Ascending aorta (tissue), 2 donors: Measurements from ENCODE around the gene ADAMTS10. TPM values are rescaled to one million over a fixed set of nuclear protein-coding genes. Genes with fewer than 3 reads are reported as not detected.
A peak's percentile ranks its signal among the peaks of the same experiment; 100 is the strongest.

Experiments
- DNase-seq, 2 donors: peaks; one replicate each; pipeline ENCODE4 v3.0.0-alpha.2; 2019; ENCODE audit warnings: low spot score in 2 of 2
- H3K27ac ChIP-seq, 2 donors: fragments of 200-600 bp; sonication (generic); one replicate each; pipeline ENCODE4 v1.5.1; 2016 to 2017; ENCODE audit warnings: mild to moderate bottlenecking in 1 of 2
- H3K27me3 ChIP-seq: fragments of 200-600 bp; sonication (generic); one replicate; pipeline ENCODE4 v1.5.1; 2017
- H3K36me3 ChIP-seq, 2 donors: fragments of 200-600 bp; sonication (generic); one replicate each; pipeline ENCODE4 v1.5.1; 2016
- H3K4me1 ChIP-seq, 2 donors: fragments of 200-600 bp; sonication (generic); one replicate each; pipeline ENCODE4 v1.5.1; 2016 to 2017; ENCODE audit warnings: mild to moderate bottlenecking in 1 of 2
- H3K4me3 ChIP-seq, 2 donors: fragments of 200-600 bp; sonication (generic); one replicate each; pipeline ENCODE4 v1.5.1; 2016 to 2017; ENCODE audit warnings: mild to moderate bottlenecking in 1 of 2
- H3K9me3 ChIP-seq, 2 donors: fragments of 200-600 bp; sonication (generic); one replicate each; pipeline ENCODE4 v1.5.1; 2016
- CTCF ChIP-seq, 3 experiments: fragments of 200-600 bp in 2 of 3; fragments of 450-650 bp in 1 of 3; sonication (generic) in 2 of 3; IDR thresholded peaks; one replicate each; pipeline ENCODE4 v1.5.1; 2016 to 2019; ENCODE audit warnings: antibody characterized with exemption in 3 of 3, mild to moderate bottlenecking in 1 of 3, moderate library complexity in 1 of 3
- intact Hi-C: fragments of 100-400 bp; cut with DNase I; formaldehyde crosslinking; loops from one replicate; pipeline ENCODE4 v1.15.1; 2023
- total RNA-seq: library from RNA; depleted of rRNA; stranded (reverse); fragments of >200 nt; gene quantifications from one replicate; pipeline ENCODE4 v1.1.0, GENCODE V29; 2016

Gene ADAMTS10
- total RNA-seq, 1 donor from 2014 or later = 184 TPM

GRCh38 chr19:8600816-8601215, 9.7 kb downstream of the ADAMTS10 start:
- intact Hi-C loops = no loop called here
- no peaks in the 10 kb centered on the region for H3K27me3 ChIP-seq
- TF ChIP-seq CTCF (IDR thresholded peaks at IDR 0.05) = no peak
- H3K27ac ChIP-seq = no peak overlapping the region
- no peaks in the 10 kb centered on the region for H3K4me1 ChIP-seq
- no peak for DNase-seq
- peaks cover 86 to 93% of the 10 kb centered on the region in 2 donors for H3K36me3 ChIP-seq
- no peaks in the 10 kb centered on the region for H3K9me3 ChIP-seq
- H3K4me3 ChIP-seq = no peak overlapping the region

GRCh38 chr19:8600064-8600463, 10.5 kb downstream of the ADAMTS10 start:
- intact Hi-C loops = no loop called here
- no peaks in the 10 kb centered on the region for H3K27me3 ChIP-seq
- H3K4me3 ChIP-seq = no peak overlapping the region
- no peaks in the 10 kb centered on the region for H3K9me3 ChIP-seq
- TF ChIP-seq CTCF (IDR thresholded peaks at IDR 0.05) = no peak
- H3K36me3 ChIP-seq = peaks cover 83 to 90% of the 10 kb centered on the region in 2 donors
- no peaks in the 10 kb centered on the region for H3K4me1 ChIP-seq
- no peak overlapping the region for H3K27ac ChIP-seq
- DNase-seq = no peak

- no peaks in the 10 kb centered on the region for H3K9me3 ChIP-seq
- H3K4me1 ChIP-seq = peaks cover 10 to 18% of the 10 kb centered on the region in 2 donors
- no peak overlapping the region for H3K27ac ChIP-seq
- no peaks in the 10 kb centered on the region for H3K27me3 ChIP-seq
- no peak for DNase-seq
- intact Hi-C loops = loop anchor here (10.0 kb wide), 2 partner anchors 671 to 1201 kb away; partner anchors contain the start of genes CTXN1 and SNAPC2
- H3K36me3 ChIP-seq = peaks cover 46 to 51% of the 10 kb centered on the region in 2 donors
- no peak for TF ChIP-seq CTCF (IDR thresholded peaks at IDR 0.05)
- no peak overlapping the region for H3K4me3 ChIP-seq
These were observed 14.3 kb downstream of the ADAMTS10 start for GRCh38 chr19:8596168-8596567.

GRCh38 chr19:8595651-8596050, 14.9 kb downstream of the ADAMTS10 start:
- intact Hi-C loops = loop anchor here (10.0 kb wide), 2 partner anchors 671 to 1201 kb away; partner anchors contain the start of genes CTXN1 and SNAPC2

GRCh38 chr19:8593931-8594330, 16.6 kb downstream of the ADAMTS10 start:
- peak; percentile 18 to 29 (median 22) for TF ChIP-seq CTCF (IDR thresholded peaks at IDR 0.05)
- peaks cover 35 to 45% of the 10 kb centered on the region in 2 donors for H3K36me3 ChIP-seq
- peaks cover 10 to 18% of the 10 kb centered on the region in 2 donors for H3K4me1 ChIP-seq
- peak overlapping the region; percentile 40 to 63 for H3K27ac ChIP-seq
- no peaks in the 10 kb centered on the region for H3K9me3 ChIP-seq
- no peak overlapping the region for H3K4me3 ChIP-seq
- intact Hi-C loops = loop anchor here (10.0 kb wide), 2 partner anchors 669 to 1199 kb away; partner anchors contain the start of genes CTXN1 and SNAPC2
- no peaks in the 10 kb centered on the region for H3K27me3 ChIP-seq
- no peak for DNase-seq

More at GRCh38 chr19:8595651-8596050, 14.9 kb downstream of the ADAMTS10 start:
- no peaks in the 10 kb centered on the region for H3K9me3 ChIP-seq
- peak overlapping the region in 1 of 2 donors; percentile 39 for H3K27ac ChIP-seq
- no peak for DNase-seq
- no peak overlapping the region for H3K4me3 ChIP-seq
- H3K4me1 ChIP-seq = peaks cover 10 to 18% of the 10 kb centered on the region in 2 donors
- H3K36me3 ChIP-seq = peaks cover 41 to 45% of the 10 kb centered on the region in 2 donors
- no peaks in the 10 kb centered on the region for H3K27me3 ChIP-seq
- no peak for TF ChIP-seq CTCF (IDR thresholded peaks at IDR 0.05)
